NAMALWA (cell line): Measurements from ENCODE around the gene ADAMTS13.
"Not testable (repeated sequence)": the region's sequence is repeated elsewhere in the genome, so short reads cannot be mapped to it uniquely, and the experiment has no call there.

Experiments used
- DNase-seq: peaks from one replicate; pipeline ENCODE4 v3.0.0-alpha.2; 2015; ENCODE audit warnings: low spot score

The ADAMTS13 gene

DNA sequence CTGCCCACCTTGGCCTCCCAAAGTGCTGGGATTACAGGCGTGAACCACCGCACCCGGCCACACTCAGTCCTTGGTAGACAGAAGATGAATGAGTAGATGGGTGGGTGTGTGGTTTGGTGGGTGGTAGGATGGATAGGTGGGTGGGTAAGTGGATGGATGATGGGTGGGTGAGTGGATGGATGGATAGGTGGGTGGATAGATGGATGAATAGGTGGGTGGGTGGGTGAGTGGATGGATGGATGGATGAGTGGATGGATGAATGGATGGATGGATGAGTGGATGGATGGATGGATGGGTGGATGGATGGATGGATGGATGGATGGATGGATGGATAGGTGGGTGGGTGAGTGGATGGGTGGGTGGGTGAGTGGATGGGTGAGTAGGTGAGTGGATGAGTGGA lies 29.9 kb upstream of the ADAMTS13 start:
- DNase-seq = not testable (repeated sequence)

DNA sequence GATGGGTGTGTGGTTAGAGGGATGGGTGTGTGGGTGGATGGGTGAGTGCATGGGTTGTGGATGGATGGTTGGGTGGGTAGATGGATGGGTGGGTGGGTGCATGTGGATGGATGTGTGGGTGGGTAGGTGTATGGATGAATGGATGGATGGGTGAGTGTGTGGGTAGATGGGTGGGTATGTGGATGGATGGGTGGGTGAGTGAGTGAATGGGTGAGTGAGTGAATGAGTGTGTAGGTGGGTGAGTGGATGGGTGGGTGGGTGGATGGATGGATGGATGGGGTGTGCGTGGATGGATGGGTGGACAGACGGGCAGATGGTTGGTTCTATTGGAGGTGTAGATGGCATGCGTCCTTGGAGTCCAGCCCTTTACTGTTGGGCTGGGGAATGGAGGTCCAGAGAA lies 28.8 kb upstream of the ADAMTS13 start:
- DNase-seq = no peak

DNA sequence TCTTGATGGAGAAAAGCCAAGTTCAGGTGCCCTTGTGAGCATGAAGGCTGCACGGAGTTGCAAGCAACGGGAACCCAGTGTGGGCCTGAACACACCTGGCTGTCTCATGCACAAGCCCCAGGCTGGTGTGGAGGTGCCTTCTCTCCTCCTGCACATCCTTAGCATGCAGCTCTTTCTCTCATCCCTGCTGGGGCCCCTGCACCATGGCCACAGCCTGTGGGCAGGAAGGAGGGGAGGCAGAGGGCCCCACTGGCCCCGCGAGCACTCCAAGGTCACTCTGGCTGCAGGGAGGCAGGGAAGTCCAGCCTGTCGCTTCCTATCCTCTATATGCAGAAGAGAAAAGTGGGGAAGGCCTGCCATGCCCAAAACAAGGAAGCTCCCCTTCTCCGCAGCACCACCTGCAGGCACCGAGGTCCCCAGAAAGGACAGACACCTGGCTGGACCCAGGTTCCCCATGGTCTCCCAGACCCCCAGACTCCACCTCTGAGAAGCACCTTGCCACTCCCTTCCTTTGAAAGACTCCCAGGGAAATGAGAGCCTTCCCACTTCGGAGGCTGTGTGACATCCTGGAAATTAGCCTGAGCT lies 27.4 kb upstream of the ADAMTS13 start:
- no peak for DNase-seq

DNA sequence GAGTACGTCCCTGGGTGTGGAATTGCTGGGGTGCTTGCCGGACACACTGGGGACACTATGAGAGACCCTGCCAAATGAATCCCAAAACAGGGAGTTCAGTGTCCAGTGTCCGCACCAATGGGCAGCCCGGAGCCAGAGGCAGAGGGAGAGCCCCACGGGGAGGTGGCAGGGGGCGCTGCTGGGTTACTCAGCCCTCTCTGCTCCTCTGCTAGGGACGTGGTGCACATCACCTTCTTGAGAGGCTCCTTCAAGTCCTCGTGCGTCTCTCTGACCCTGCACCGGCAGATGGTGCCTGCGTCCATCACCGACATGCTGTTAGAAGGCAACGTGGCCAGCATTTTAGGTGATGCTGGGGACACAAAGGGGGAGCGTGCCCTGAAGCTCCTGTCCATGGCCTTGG lies 25.2 kb upstream of the ADAMTS13 start:
- DNase-seq = peak; percentile 28

DNA sequence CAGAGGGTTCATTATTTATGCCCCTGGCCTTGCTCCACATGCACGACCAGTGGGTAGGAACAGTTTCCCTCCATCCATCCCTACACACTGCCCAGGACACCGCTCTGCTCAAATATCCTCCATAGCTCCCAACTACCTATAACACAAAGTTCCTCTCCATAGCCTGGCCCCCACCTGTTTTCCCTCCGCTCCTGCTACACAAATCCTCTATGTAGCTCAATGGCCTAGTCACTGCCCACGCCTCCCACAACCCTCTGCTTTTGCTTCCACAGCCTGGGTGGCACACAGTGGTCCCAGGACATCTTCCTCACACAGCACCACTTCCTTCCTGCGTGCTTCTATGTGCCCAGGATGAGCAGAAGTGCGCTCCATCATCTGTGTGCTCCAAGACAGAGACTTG lies 24.8 kb upstream of the ADAMTS13 start:
- DNase-seq = no peak

DNA sequence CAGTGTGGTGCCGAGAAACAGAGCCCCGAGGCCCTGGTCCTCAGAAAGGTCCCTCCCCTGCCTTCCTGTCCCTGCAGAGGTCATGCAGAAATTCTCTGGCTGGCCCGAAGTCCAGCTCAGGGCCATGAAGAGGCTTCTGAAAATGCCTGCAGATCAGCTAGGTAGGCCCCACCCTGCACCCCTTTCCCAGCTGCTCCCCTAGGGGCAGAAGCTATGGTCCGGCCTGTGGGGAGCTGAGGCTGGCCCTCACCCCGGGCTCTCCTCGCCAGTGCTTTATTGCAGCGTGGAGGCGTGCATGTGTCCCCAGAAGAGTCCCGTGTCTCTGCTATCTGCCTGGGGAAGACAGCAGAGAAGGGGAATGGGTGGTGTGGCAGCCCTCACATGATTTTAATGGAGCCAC lies 24.3 kb upstream of the ADAMTS13 start:
- DNase-seq = no peak

DNA sequence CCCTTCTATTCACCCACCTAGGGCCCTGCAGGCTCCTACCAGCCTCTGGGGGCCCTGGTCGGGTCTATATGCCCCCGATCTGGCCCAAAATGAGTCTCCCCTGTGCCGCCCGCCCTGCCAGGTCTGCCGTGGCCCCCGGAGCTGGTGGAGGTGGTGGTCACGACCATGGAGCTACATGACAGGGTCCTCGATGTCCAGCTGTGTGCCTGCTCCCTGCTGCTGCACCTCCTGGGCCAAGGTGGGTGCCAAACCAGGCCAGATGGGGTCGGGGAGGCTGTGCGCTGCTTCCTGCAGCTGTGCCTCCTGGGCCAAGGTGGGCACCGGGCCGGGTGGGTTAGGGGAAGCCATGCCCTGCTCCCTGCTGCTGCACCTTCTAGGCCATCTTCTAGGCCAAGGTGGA lies 21.9 kb upstream of the ADAMTS13 start:
- DNase-seq = no peak

DNA sequence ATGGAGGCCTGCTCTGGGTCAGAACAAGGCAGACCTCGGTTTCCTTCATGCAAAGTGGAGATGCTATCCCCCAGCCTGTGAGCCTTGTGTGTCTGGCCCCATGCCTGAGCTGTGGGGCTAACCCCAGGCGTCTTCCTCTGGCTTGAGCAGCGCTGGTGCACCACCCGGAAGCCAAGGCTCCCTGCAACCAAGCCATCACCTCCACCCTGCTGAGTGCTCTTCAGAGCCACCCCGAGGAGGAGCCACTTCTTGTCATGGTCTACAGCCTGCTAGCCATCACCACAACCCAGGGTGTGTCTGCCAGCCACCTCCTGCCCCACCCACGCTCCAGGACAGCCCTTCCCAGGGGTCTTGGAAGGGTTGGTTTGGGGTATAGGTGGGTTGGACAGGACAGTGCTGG lies 20.6 kb upstream of the ADAMTS13 start:
- DNase-seq = no peak

DNA sequence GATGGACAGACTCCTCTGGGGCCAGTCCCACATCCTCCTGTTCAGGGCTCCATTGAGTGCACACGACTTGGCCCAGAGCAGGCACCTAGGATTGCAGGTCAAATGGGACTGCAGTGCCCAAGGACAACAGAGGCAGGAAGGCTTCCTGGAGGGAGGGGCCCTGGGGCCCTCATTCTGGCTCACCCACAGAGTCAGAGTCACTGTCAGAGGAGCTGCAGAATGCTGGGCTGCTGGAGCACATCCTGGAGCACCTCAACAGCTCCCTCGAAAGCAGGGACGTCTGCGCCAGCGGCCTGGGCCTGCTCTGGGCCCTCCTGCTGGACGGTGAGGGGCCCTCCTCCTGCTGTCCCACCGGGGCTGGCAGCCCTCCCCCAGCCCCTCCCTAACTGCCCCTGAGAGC lies 19.5 kb upstream of the ADAMTS13 start:
- DNase-seq = no peak

DNA sequence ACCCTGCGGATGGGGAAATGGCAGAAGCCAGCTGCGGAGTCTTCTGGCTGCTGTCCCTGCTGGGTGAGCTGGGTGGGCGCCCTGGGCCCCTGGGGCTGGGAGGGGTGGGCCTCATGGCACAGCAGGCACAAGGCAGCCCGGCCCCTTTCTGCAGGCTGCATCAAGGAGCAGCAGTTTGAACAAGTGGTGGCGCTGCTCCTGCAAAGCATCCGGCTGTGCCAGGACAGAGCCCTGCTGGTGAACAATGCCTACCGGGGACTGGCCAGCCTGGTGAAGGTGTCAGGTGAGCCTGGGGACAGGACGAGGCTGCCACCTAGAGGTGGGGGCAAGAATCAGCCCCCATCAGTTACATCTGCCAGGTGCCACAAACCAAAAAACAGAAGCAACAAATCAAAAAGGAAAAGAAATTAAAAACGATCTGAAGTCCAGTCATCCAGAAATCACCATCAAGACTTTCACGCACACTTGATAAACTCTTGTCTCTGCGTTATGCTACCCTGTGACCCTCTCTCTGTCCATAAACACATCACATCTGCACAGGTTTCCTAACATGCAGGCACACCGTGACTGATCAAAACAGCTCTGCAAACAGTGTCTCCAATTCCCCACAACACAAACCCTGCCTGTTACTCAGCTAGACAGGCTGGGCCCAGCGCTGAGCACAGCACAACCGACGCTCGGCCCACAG lies 18.3 kb upstream of the ADAMTS13 start:
- peak; percentile 57 for DNase-seq

DNA sequence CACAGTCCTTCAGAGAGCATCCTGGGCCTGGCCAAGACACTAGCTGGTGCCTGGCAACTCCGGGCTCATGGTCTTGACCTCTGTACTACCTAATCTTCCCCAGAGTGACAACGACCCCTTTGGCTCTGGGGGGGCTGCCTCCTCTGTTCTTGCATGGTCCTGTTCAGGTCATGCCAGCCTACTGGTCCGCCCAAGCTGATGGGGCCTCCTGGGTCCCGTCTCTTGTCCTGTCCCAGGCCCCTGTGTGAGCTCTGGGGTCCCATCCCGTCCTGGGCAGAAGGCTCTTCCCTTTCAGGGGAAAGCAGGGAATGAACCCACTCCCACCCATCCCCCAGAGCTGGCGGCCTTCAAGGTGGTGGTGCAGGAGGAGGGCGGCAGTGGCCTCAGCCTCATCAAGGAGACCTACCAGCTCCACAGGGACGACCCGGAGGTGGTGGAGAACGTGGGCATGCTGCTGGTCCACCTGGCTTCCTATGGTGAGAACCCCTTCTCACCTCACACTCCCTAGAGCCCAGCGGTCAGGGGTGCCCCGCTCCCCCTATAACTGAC lies 17.6 kb upstream of the ADAMTS13 start:
- DNase-seq = no peak

DNA sequence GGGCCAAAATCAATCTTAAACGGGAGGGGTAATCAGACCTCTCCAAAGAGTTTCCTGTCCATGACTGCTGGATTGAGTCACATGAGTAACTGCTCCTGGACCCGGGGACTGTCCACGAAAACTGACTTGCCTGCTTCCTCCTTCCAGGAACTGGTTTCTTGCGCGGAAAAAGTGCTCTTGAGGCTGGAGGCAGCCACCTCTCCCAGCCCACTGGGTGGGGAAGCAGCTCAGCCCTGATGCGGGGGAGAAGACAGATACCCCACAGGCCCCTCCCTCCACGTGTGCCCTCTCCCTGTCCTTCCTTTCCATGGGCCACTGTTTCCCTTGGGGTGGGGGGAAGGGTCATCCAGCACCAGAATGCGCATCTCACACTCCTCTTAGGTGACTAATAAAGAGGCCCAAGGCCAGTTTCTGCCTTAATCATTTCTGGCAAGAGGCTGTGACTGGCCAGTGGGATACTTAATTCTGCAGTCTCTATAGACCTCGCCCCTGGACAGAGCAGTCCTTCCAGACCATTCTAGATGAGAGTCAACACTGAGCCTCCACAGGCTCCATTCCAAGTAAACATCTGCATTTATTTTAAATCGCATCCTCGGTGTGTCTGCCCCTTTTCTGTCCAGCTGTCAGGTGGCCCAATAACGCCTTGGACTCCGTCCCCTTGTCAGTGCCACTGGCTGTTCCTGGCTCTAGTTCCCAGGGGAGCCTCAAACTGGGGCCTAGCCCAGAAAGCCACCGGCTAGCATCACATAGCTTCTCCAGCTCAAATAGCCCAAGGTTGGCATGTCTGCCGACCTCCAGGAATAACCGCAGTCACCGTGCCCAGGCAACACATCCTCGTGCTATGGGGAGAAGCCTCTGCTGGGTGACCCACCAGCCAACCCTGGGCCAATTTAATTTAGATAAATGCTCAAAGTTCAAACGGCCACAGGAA lies 16.4 kb upstream of the ADAMTS13 start:
- no peak for DNase-seq

DNA sequence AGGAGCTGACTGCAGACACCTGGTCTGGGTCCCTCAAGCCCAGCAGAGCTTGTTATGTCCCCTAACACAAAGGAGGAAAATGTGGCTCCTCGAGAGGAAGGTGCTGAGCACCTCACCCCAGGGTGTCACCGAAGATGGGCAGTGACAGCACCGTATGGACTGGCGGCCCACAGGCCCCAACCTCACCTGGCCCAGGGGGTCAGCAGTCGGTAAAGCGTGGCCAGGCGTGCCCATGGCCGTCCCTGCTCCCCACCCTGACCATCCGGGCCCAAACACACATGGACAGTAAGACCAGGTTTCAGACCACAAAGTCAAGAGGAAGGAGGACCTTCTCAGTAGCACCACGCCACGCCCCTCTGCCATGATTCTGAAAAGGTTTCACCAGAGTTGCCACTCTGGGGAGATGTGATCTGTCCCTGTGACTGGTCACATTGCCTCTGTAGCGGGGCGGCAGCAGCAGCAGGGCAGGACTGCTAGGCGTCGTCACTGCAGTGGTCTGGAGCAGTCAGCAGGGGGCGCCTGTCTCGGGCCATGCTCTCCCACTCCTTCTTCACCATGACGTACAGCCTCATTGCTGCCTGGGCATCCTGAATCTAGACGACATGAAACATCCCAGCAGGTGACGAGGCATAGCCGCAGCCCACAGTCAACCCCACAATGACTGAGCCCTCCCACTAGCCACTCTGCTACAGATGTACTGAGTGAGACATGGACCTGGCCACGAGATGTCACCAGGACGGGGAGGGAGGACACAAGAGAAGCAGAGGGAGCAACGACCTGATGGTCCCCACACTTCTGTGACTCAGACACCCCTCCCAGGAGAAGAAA lies 15.5 kb upstream of the ADAMTS13 start:
- DNase-seq = peak; percentile 81

DNA sequence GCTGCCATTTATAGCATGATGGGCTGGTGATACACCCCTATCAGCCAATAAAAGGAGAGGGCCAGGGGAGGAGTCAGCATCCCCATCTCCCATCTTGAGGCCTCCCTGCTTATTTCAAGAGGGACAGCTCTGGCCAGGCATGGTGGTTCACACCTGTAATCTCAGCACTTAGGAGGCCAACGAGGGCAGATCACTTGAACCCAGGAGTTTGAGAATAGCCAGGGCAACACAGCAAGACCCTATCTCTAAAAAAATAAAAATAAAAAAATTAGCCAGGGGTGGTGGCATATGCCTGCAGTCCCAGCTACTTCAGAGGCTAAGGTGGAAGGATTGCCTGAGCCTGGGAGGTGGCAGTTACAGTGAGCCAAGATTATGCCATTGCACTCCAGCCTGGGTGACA lies 14.1 kb upstream of the ADAMTS13 start:
- DNase-seq = no peak

DNA sequence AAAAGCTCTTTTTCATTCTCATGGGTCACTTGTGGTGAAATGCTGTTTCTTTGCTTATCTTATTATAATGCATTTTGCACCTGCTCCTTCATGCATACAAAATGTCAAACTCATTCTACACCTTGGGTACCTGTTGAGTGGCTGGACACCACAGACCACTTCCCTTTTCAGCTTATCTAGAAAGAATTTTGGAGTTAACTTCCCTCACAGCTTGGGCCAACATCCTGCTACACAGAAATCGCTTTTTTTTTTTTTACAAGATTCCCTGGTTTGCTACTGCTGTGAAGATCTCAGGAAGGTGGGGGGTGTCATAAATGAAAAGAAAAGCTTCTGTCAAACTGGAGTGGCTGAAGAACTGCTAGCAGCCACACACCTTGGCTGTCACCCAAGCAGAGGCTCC lies 7.0 kb upstream of the ADAMTS13 start:
- DNase-seq = no peak

DNA sequence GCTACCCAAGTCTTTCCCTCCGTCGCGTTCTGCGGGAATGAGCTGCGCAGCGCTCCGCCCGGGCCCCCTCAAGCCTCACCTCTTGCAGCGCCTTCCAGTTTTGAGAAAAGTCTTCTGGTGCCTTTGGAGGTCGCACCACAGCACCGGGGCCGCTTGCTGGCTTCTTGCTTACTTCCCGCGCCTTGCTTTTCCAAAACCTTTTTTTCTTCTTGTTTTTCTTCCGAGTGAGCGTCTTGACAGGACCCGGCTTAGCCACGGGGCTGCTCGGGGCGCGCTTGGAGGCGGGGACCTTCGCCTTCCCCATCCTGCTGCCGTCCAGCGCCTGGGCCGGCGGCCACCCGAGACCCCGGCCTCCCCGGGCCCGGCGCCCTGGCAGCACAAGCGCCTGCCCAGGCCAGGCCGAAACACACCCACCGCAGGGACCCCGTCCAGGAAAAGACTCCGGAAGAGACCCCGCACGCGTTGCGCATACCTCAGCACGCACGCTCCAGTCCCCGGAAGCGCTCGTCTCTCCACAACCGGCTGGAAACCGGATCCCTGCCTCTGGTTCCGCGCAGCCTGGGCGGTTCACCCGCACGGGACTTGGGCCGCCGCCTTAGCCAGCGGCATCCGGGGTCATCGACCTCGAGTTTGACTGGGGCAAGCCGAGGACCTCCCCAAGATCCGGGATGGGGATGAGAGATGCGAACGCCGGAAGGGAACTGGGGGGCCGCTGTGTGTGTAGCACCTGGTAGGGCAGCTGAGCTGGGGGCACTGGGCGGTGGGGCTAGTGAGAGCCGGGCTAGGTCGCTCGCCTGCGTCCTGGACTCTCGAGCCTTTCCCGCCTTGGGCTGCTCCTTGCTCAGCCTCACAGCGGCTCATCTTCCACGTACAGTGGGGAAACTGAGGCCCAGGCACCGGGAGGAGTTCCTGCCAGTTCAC lies 4.4 kb upstream of the ADAMTS13 start, which contains the start of gene REXO4:
TSS of gene REXO4 (minus strand) at position 470 of the 921 bp plus-strand sequence. CDS start at position 304, 166 bp downstream.
- peak; percentile 94 for DNase-seq

DNA sequence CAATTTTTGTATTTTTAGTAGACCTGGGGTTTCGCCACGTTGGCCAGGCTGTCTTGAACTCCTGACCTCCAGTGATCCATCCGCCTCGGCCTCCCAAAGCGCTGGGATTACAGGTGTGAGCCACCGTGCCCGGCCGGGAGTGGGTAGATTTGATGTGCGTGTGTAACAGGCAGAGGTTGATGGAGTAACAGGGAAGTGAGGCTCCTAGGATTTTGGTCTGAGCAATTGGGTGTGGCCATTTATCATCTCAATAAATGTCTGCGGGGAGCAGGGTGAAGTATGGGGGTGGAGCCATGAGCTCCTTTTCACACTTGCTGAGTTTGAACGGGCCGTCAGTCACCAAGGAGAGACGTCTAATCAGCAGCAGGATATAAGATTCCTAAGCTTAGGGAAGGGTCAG lies 3.2 kb upstream of the ADAMTS13 start:
- no peak for DNase-seq

DNA sequence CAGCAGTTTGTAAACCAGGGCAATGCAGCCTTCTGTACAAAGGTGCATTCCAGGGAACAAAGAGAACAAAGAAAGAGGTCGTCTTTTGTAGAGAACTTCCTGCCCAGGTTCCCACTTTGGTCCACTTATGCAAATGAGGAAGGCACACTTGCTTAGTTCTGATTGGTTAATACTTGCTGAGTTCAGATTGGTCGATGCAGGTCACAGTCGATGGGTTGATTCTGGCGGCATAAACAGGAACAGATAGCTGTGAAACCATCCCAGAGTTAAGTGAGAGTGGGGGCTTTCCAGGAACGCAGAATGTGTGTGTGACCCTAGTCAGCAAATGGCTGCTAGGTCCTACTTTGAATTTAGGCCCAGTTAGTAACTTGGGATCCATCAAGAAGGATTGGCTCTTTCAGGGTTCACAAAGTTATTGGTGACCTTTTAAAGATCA lies 1.8 kb upstream of the ADAMTS13 start:
- DNase-seq = peak; percentile 86

DNA sequence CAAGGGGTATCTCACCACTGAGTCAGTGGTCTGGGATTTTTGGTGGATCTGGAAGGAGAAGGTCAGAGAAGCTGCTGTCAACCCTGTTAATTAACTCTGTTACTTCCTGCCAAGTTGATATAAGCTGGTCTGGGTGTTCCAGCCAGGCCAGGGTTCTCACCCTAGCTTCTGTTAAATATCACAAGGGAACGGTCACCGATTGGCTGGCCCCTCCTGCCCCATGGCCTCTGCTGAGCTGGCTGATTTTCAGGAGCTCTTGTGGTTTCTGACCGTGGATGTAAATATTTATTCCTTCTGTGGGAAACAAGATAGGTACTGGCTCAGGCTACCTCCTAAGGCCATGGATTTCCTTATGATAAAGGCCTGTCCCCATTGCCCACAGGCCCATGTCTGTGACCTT lies 1.0 kb downstream of the ADAMTS13 start:
- DNase-seq = no peak

DNA sequence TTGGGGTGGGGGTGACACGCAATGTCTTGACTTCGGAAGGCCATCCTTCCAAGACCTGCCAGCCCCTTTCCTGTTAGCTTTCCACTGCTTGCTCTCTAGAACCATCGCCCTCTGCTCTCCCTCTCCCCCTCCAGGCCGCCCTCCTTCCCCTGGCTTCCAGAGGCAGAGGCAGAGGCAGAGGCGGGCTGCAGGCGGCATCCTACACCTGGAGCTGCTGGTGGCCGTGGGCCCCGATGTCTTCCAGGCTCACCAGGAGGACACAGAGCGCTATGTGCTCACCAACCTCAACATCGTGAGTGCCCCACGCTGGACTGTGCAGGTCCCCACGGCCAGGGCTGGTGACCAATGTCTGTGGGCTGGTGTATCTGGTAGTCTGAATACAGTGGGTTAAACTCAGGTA lies 2.0 kb downstream of the ADAMTS13 start:
- no peak for DNase-seq
